Astrocyte (in vitro differentiated cells and primary cell): ENCODE data around the gene BCAS1.

Experiments used
- CTCF ChIP-seq: IDR thresholded peaks from 2 replicates; pipeline ENCODE4 v1.5.1; 2011; ENCODE audit warnings: low read depth, mild to moderate bottlenecking, inconsistent platforms, low read length, moderate library complexity; ENCODE audit not compliant: insufficient read depth
- EZH2 ChIP-seq: IDR thresholded peaks from 2 replicates; pipeline ENCODE4 v1.6.1; 2012; ENCODE audit warnings: mild to moderate bottlenecking, low read length, inconsistent platforms; ENCODE audit not compliant: insufficient read depth

- TF ChIP-seq EZH2 (no peak), CTCF (no peak)
These were observed 27.1 kb downstream of the BCAS1 start for GRCh38 chr20:54043076-54043967.
